ENCODE measurements around the gene TMEM61.

Gene TMEM61

GRCh38 chr1:55040933-55041494 lies 60.6 kb downstream of the TMEM61 start:
- no peak for TF ChIP-seq CTCF (IDR thresholded peaks at IDR 0.05; ENCODE audit: insufficient read depth, low read depth, low read length, missing control alignments)
- peak; percentile 23 for DNase-seq (ENCODE audit: low read depth)
- H3K4me3 ChIP-seq (ENCODE audit: low read length): peak overlapping the region; percentile 68

GRCh38 chr1:55041613-55042012 lies 61.2 kb downstream of the TMEM61 start:
- H3K4me3 ChIP-seq (ENCODE audit: low read length): no peak overlapping the region
- no peak for DNase-seq (ENCODE audit: low read depth)
- TF ChIP-seq CTCF (IDR thresholded peaks at IDR 0.05; ENCODE audit: insufficient read depth, low read depth, low read length, missing control alignments): no peak

Data from epithelial cell of esophagus (primary cell).